GM10248 (cell line): Measurements from ENCODE around the gene EEF1A2.

Experiments used
- CTCF ChIA-PET: fragments of 300-600 bp; sonication (Branson Sonifier 250); formaldehyde crosslinking; extraction: SDS; loops from one replicate; lab custom pipeline; 2021; ENCODE audit warnings: antibody characterized with exemption; lab: Yijun Ruan, JAX
- POLR2A ChIA-PET: fragments of 350-650 bp; sonication (Branson Sonifier 250); formaldehyde crosslinking; extraction: SDS; loops from one replicate; lab custom pipeline; 2020; ENCODE audit warnings: antibody characterized with exemption; lab: Yijun Ruan, JAX
- DNase-seq: peaks from one replicate; pipeline ENCODE4 v3.0.0; 2012; ENCODE audit errors: extremely low spot score
- TF ChIP-seq, protein P1 (sequence below): IDR thresholded peaks from 2 replicates; pipeline ENCODE4 v1.5.1; 2012; ENCODE audit warnings: mild to moderate bottlenecking, low read depth; ENCODE audit errors: extremely low read depth, missing control alignments, control extremely low read depth

Gene EEF1A2

GRCh38 chr20:63541371-63541770, 42.5 kb upstream of the EEF1A2 start:
- TF ChIP-seq, protein P1, sequence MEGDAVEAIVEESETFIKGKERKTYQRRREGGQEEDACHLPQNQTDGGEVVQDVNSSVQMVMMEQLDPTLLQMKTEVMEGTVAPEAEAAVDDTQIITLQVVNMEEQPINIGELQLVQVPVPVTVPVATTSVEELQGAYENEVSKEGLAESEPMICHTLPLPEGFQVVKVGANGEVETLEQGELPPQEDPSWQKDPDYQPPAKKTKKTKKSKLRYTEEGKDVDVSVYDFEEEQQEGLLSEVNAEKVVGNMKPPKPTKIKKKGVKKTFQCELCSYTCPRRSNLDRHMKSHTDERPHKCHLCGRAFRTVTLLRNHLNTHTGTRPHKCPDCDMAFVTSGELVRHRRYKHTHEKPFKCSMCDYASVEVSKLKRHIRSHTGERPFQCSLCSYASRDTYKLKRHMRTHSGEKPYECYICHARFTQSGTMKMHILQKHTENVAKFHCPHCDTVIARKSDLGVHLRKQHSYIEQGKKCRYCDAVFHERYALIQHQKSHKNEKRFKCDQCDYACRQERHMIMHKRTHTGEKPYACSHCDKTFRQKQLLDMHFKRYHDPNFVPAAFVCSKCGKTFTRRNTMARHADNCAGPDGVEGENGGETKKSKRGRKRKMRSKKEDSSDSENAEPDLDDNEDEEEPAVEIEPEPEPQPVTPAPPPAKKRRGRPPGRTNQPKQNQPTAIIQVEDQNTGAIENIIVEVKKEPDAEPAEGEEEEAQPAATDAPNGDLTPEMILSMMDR = no peak
- ChIA-PET CTCF (interaction anchor here (1.1 kb wide), 1 partner anchor 580 kb away, joined by 3 read pairs; no protein-coding TSS in a partner anchor), POLR2A (no interaction called here)
- DNase-seq = no peak

- POLR2A ChIA-PET = no interaction called here
- DNase-seq = no peak
- TF ChIP-seq, protein P1 = no peak
- CTCF ChIA-PET = interaction anchor here (1.0 to 3.6 kb wide), 4 partner anchors 12 to 434 kb away, joined by 3 to 17 read pairs (median 4); no protein-coding TSS in a partner anchor
These were observed 41.7 kb upstream of the EEF1A2 start for GRCh38 chr20:63540417-63541186.

DNA sequence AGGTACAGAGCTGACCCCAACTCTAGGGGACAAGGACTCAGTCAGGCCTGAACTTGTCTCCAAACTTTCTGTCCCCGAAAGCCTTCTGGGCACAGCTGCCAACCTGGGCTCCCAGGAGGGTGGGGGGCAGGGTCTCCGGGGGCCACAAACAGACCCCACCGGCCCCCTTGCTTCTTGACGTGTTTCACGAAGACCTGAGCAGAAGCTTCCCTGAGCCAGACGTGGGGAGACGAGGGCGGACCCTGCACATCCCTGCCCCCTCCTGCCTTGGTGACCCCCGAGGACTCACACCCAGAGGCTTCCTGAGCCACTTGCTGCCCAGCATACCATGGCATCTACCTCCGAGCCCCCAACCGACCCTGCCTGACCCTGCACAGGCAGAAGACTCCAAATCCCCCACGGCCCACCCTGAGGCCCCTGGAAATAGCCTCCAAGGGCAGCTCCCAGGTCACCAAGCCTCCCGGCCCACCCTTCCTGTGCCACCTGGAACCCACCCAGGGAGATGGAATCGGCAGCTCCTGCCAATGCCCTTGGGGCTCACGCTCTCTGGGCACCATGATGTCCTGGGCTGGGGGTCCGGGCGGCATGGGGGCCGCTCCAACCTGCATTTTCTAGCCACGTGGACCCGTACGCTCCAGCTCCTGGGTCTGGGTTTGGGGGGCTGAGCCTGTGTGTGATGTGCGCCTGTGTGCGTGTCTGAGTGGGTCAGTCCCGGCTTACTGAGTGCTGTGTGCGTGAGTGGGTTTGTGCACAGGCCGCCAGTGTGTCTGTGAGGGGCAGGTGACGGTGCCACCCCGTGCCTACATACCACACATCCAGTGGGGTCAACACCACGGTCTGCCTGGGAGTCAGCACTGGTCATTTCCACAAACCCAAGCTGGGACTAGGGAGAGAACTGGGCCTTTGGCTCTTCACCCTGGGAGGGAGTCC, 40.8 kb upstream of the EEF1A2 start:
- TF ChIP-seq, protein P1 = no peak
- ChIA-PET POLR2A (no interaction called here), CTCF (interaction anchor here (0.8 to 4.2 kb wide), 14 partner anchors 11 to 521 kb away, joined by 3 to 35 read pairs (median 5); partner anchors contain the start of genes PPDPF and TPD52L2)
- DNase-seq = no peak

DNA sequence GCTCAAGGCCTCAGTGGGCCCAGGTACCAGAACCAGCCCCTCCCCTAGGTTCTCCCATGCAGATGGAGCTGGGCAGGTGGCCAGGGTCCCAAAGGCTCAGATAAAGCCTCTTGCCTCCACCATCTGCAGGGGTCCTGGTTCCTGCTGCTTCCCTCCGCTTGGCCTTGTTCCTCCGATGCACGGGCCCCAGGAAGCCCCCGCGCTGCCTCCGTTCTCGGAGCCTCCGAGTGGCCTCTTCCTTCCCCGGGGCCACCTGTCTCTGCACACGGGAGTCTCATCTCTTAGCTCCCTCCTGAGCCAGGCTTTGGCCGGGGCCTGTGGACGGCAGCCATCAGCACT, 40.2 kb upstream of the EEF1A2 start:
- DNase-seq = no peak
- TF ChIP-seq, protein P1 = no peak
- POLR2A ChIA-PET = no interaction called here
- CTCF ChIA-PET = interaction anchor here (0.8 to 4.2 kb wide), 17 partner anchors 11 to 521 kb away, joined by 3 to 35 read pairs (median 8); partner anchors contain the start of genes HELZ2, PPDPF, SAMD10 and TPD52L2

DNA sequence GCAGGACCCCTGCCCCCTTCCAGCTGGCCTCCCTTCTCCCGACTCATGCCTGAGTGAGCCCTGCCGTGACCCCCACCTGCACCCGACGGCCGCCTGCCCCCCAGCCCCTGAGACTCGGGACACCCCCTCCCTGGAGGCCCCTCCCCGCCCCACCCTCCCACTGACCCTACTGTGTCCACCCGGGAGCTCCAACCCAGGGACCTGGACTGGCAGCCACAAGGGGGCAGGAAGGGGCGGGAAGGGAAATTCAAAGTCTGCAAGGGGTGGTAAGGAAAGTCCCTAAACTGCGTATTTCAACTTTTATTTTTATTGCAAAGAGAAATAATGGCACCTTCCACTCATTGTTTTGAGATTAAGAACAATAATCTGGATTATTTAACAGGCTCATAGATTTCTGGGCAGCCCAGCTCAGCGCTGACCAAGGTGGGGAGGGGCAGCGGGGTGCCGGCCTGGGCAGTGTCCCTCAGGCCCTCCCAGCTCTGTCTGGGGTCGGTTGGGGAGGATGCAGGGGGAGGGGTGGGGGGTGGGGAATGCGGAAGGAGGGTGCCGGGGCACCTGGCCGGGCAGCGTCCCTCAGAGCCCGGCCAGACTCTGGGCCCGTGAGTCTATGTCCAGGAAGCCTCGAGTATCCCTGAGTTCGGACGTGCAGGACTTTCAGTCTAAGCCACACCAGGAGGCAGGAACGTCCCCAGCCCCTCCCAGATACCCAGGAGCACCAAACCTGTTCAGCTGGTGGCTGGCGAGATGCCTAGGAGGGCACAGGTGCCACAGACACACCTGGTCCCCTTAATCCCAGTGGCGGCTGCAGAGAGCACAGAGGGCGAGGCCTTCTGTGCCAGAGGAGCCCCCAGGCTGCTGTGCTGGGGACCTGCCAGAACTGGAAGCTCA, 39.6 kb upstream of the EEF1A2 start:
- TF ChIP-seq, protein P1 = peak; percentile 37
- peak; percentile 55 for DNase-seq
- ChIA-PET CTCF (interaction anchor here (0.8 to 4.2 kb wide), 44 partner anchors 8 to 581 kb away, joined by 3 to 35 read pairs (median 4); partner anchors contain the start of genes HELZ2, PPDPF, SAMD10 and SRMS), POLR2A (interaction anchor here (0.5 to 1.4 kb wide), 2 partner anchors 18 to 103 kb away, joined by 4 to 5 read pairs; no protein-coding TSS in a partner anchor)
